ENCODE data around the gene PHF21A.

GRCh38 chr11:46090375-46090774 lies 30.9 kb downstream of the PHF21A start:
- TF ChIP-seq CTCF (IDR thresholded peaks at IDR 0.05; ENCODE audit: insufficient read depth, low read length, poor library complexity, severe bottlenecking) (no peak), EZH2phosphoT487 (conservative IDR thresholded peaks at IDR 0.05; ENCODE audit: low read length) (no peak)
